ENCODE data around the gene DEPDC5.
"Not testable (repeated sequence)": the region's sequence is repeated elsewhere in the genome, so short reads cannot be mapped to it uniquely, and the experiment has no call there.

The DEPDC5 gene

GRCh38 chr22:31789803-31790202 is 36.0 kb downstream of the DEPDC5 start:
- no peak overlapping the region for H3K4me3 ChIP-seq (replicated peaks; ENCODE audit: low read depth, low read length)
- H3K36me3 ChIP-seq (ENCODE audit: control insufficient read depth, insufficient read depth, low read length), result no peaks in the 10 kb centered on the region
- H3K27me3 ChIP-seq (replicated peaks; ENCODE audit: control insufficient read depth, insufficient read depth, low read length), result no peaks in the 10 kb centered on the region

GRCh38 chr22:31790240-31790639 is 36.4 kb downstream of the DEPDC5 start:
- H3K27me3 ChIP-seq (replicated peaks; ENCODE audit: control insufficient read depth, insufficient read depth, low read length), result no peaks in the 10 kb centered on the region
- TF ChIP-seq CTCF (IDR thresholded peaks at IDR 0.05; ENCODE audit: insufficient read depth, low read length, poor library complexity, severe bottlenecking), result no peak
- H3K4me3 ChIP-seq (replicated peaks; ENCODE audit: low read depth, low read length), result no peak overlapping the region
- peak; percentile 24 for DNase-seq (ENCODE audit: extremely low read depth, insufficient read length)
- no peaks in the 10 kb centered on the region for H3K36me3 ChIP-seq (ENCODE audit: control insufficient read depth, insufficient read depth, low read length)

More at GRCh38 chr22:31789803-31790202, 36.0 kb downstream of the DEPDC5 start:
- DNase-seq (ENCODE audit: extremely low read depth, insufficient read length), result no peak
- TF ChIP-seq CTCF (IDR thresholded peaks at IDR 0.05; ENCODE audit: insufficient read depth, low read length, poor library complexity, severe bottlenecking), result no peak

- H3K4me3 ChIP-seq (replicated peaks; ENCODE audit: low read depth, low read length); DNase-seq (ENCODE audit: extremely low read depth, insufficient read length); H3K27me3 ChIP-seq (replicated peaks; ENCODE audit: control insufficient read depth, insufficient read depth, low read length); H3K36me3 ChIP-seq (ENCODE audit: control insufficient read depth, insufficient read depth, low read length): not testable (repeated sequence)
These were observed 45.5 kb downstream of the DEPDC5 start for GRCh38 chr22:31799358-31799757.

- H3K27me3 ChIP-seq (replicated peaks; ENCODE audit: control insufficient read depth, insufficient read depth, low read length), result no peaks in the 10 kb centered on the region
- DNase-seq (ENCODE audit: extremely low read depth, insufficient read length), result no peak
- peaks cover 10% of the 10 kb centered on the region for H3K36me3 ChIP-seq (ENCODE audit: control insufficient read depth, insufficient read depth, low read length)
- H3K4me3 ChIP-seq (replicated peaks; ENCODE audit: low read depth, low read length), result no peak overlapping the region
- TF ChIP-seq CTCF (IDR thresholded peaks at IDR 0.05; ENCODE audit: insufficient read depth, low read length, poor library complexity, severe bottlenecking), result no peak
These were observed 46.2 kb downstream of the DEPDC5 start for GRCh38 chr22:31800065-31800464.

GRCh38 chr22:31800861-31801260 is 47.0 kb downstream of the DEPDC5 start:
- not testable (repeated sequence) for H3K36me3 ChIP-seq (ENCODE audit: control insufficient read depth, insufficient read depth, low read length); H3K27me3 ChIP-seq (replicated peaks; ENCODE audit: control insufficient read depth, insufficient read depth, low read length); DNase-seq (ENCODE audit: extremely low read depth, insufficient read length); H3K4me3 ChIP-seq (replicated peaks; ENCODE audit: low read depth, low read length)

GRCh38 chr22:31802575-31802974 is 48.8 kb downstream of the DEPDC5 start:
- Histone ChIP-seq H3K4me3 (replicated peaks; ENCODE audit: low read depth, low read length) (no peak overlapping the region), H3K36me3 (ENCODE audit: control insufficient read depth, insufficient read depth, low read length) (peaks cover 12% of the 10 kb centered on the region), H3K27me3 (replicated peaks; ENCODE audit: control insufficient read depth, insufficient read depth, low read length) (no peaks in the 10 kb centered on the region)
- no peak for DNase-seq (ENCODE audit: extremely low read depth, insufficient read length)
- TF ChIP-seq CTCF (IDR thresholded peaks at IDR 0.05; ENCODE audit: insufficient read depth, low read length, poor library complexity, severe bottlenecking), result no peak

GRCh38 chr22:31806751-31807150 is 52.9 kb downstream of the DEPDC5 start:
- peaks cover 20% of the 10 kb centered on the region for H3K36me3 ChIP-seq (ENCODE audit: control insufficient read depth, insufficient read depth, low read length)
- DNase-seq (ENCODE audit: extremely low read depth, insufficient read length), result no peak
- no peaks in the 10 kb centered on the region for H3K27me3 ChIP-seq (replicated peaks; ENCODE audit: control insufficient read depth, insufficient read depth, low read length)
- TF ChIP-seq CTCF (IDR thresholded peaks at IDR 0.05; ENCODE audit: insufficient read depth, low read length, poor library complexity, severe bottlenecking), result no peak
- no peak overlapping the region for H3K4me3 ChIP-seq (replicated peaks; ENCODE audit: low read depth, low read length)
